Endodermal cell (in vitro differentiated cells): Measurements from ENCODE around the gene STOML2. TPM values are rescaled to one million over a fixed set of nuclear protein-coding genes. Genes with fewer than 3 reads are reported as not detected.
A peak's percentile ranks its signal among the peaks of the same experiment; 100 is the strongest.

Experiments used
- DNase-seq: peaks from one replicate; pipeline ENCODE4 v3.0.0-alpha.2; 2017
- H3K27ac ChIP-seq: 2 replicates; pipeline ENCODE4 v1.5.1; 2013; ENCODE audit warnings: mild to moderate bottlenecking, low read depth, low read length, moderate library complexity
- H3K27me3 ChIP-seq: 2 replicates; pipeline ENCODE4 v1.6.1; 2013; ENCODE audit warnings: mild to moderate bottlenecking, low read length, moderate library complexity; ENCODE audit not compliant: insufficient read depth, control insufficient read depth, poor library complexity, severe bottlenecking
- H3K36me3 ChIP-seq: 2 replicates; pipeline ENCODE4 v1.7.0; 2013; ENCODE audit warnings: mild to moderate bottlenecking, low read length, moderate library complexity; ENCODE audit not compliant: control insufficient read depth, insufficient read depth
- H3K4me1 ChIP-seq: one replicate; pipeline ENCODE4 v1.7.0; 2013; ENCODE audit warnings: low read length; ENCODE audit not compliant: control insufficient read depth, insufficient read depth
- H3K4me3 ChIP-seq: 2 replicates; pipeline ENCODE4 v1.5.1; 2013; ENCODE audit warnings: mild to moderate bottlenecking, low read length, moderate library complexity
- H3K9ac ChIP-seq: 2 replicates; pipeline ENCODE4 v1.6.1; 2013; ENCODE audit warnings: mild to moderate bottlenecking, low read length, moderate library complexity; ENCODE audit not compliant: poor library complexity, severe bottlenecking; ENCODE audit errors: extremely low read depth
- H3K9me3 ChIP-seq: 2 replicates; pipeline ENCODE4 v1.6.1; 2013; ENCODE audit warnings: mild to moderate bottlenecking, low read length, moderate library complexity; ENCODE audit not compliant: control insufficient read depth
- H3K27ac Mint-ChIP-seq: 2 replicates; pipeline ENCODE4 v1.8.0; 2020; ENCODE audit warnings: mixed read lengths
- H3K27me3 Mint-ChIP-seq: 2 replicates; pipeline ENCODE4 v1.8.0; 2021; ENCODE audit warnings: mild to moderate bottlenecking, mixed read lengths; ENCODE audit not compliant: insufficient read depth
- H3K36me3 Mint-ChIP-seq: 2 replicates; pipeline ENCODE4 v1.8.0; 2020; ENCODE audit warnings: low read depth, mixed read lengths
- H3K4me1 Mint-ChIP-seq: 2 replicates; pipeline ENCODE4 v1.8.0; 2020; ENCODE audit warnings: mixed read lengths
- H3K4me3 Mint-ChIP-seq: 2 replicates; pipeline ENCODE4 v1.8.0; 2020; ENCODE audit warnings: mild to moderate bottlenecking, moderate library complexity, mixed read lengths
- H3K9me3 Mint-ChIP-seq: 2 replicates; pipeline ENCODE4 v1.8.0; 2020; ENCODE audit warnings: mild to moderate bottlenecking, mixed read lengths
- WGBS, 2 experiments: methylation state at CpG; one replicate each; pipeline versions ENCODE4 v1.1.5 to v1.1.7; 2013; ENCODE audit warnings: missing lambda C conversion rate in 2 of 2, mixed read lengths in 1 of 2; ENCODE audit not compliant: insufficient coverage in 1 of 2, insufficient read length in 1 of 2; 5-methylcytosine and 5-hydroxymethylcytosine counted together
- total RNA-seq, 2 donors: library from RNA; stranded (reverse); fragmentation: NEBNext Ultra II Directional in 1 of 2; extraction: Animal tissue kit (Norgen Biotek cat#: 25700) in 1 of 2; gene quantifications; 2 replicates in 1 of 2; 3 replicates in 1 of 2; pipeline ENCODE4 v1.2.1, GENCODE V29; 2021
- TF ChIP-seq, protein P1 (sequence below): fragments of 200-600 bp; sonication (generic); conservative IDR thresholded peaks from 2 replicates; pipeline ENCODE4 v1.5.0; 2021; ENCODE audit warnings: antibody characterized with exemption, mild to moderate bottlenecking

Gene STOML2
- total RNA-seq, 2 donors from 2014 or later: 158 to 201 TPM

DNA sequence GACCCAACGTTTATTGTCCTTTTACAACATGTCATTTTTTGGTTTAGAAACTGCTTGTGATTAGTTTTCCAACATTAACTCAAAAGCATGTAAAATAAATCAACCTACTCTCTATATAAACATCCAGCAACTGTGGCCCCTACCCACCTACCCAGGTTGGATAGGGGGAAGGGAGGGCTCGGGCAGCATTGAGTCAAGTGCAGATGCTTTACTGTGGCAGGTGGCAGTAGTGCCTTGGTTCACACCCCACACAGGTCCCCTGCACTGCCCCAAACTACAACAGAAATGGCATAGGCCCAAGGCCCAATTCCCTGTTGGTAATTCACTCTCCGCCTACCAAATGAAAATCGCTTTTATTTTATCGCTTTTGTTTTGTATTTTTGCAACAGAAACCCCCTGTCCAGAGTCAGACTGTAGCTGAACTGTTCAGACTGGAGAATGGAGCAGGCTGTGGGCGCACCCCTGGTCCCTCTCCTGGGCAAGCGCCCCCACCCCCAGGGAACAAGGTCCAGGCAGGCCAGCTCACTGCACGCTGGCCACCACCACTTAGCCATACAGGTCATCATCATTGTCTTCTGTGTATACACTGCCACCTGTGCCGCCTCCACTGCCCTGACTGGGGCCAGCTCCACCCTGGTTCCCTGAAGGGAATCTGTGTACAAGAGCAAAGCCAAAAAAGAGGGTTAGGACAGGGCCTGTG, 46.2 kb downstream of the STOML2 start:
- no peak overlapping the region for H3K27ac Mint-ChIP-seq
- H3K36me3 Mint-ChIP-seq: peaks cover 94% of the 10 kb centered on the region
- DNase-seq: no peak
- H3K4me3 Mint-ChIP-seq: no peak overlapping the region
- Histone ChIP-seq H3K9ac (no peak overlapping the region), H3K4me3 (no peak overlapping the region), H3K27ac (no peak overlapping the region), H3K36me3 (peaks cover 98% of the 10 kb centered on the region), H3K27me3 (no peaks in the 10 kb centered on the region), H3K4me1 (no peaks in the 10 kb centered on the region), H3K9me3 (no peaks in the 10 kb centered on the region)
- H3K27me3 Mint-ChIP-seq: no peaks in the 10 kb centered on the region
- WGBS, 2 experiments: 97 to 100% methylated on average over 5 to 9 of the region's 9 CpGs
- no peaks in the 10 kb centered on the region for H3K4me1 Mint-ChIP-seq
- TF ChIP-seq, protein P1, sequence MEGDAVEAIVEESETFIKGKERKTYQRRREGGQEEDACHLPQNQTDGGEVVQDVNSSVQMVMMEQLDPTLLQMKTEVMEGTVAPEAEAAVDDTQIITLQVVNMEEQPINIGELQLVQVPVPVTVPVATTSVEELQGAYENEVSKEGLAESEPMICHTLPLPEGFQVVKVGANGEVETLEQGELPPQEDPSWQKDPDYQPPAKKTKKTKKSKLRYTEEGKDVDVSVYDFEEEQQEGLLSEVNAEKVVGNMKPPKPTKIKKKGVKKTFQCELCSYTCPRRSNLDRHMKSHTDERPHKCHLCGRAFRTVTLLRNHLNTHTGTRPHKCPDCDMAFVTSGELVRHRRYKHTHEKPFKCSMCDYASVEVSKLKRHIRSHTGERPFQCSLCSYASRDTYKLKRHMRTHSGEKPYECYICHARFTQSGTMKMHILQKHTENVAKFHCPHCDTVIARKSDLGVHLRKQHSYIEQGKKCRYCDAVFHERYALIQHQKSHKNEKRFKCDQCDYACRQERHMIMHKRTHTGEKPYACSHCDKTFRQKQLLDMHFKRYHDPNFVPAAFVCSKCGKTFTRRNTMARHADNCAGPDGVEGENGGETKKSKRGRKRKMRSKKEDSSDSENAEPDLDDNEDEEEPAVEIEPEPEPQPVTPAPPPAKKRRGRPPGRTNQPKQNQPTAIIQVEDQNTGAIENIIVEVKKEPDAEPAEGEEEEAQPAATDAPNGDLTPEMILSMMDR: no peak
- no peaks in the 10 kb centered on the region for H3K9me3 Mint-ChIP-seq

GRCh38 chr9:35054871-35055644, 47.9 kb downstream of the STOML2 start:
- H3K9me3 Mint-ChIP-seq: no peaks in the 10 kb centered on the region
- Histone ChIP-seq H3K9ac (no peak overlapping the region), H3K36me3 (peaks cover 98% of the 10 kb centered on the region), H3K4me1 (no peaks in the 10 kb centered on the region), H3K27ac (no peak overlapping the region), H3K27me3 (no peaks in the 10 kb centered on the region), H3K4me3 (no peak overlapping the region), H3K9me3 (peaks cover 3% of the 10 kb centered on the region)
- no peak for DNase-seq
- WGBS, 2 experiments: 97% methylated on average over 11 to 14 of the region's 14 CpGs
- peak overlapping the region; percentile 18 for H3K27ac Mint-ChIP-seq
- H3K4me1 Mint-ChIP-seq: no peaks in the 10 kb centered on the region
- H3K4me3 Mint-ChIP-seq: no peak overlapping the region
- TF ChIP-seq, protein P1: no peak
- H3K36me3 Mint-ChIP-seq: peaks cover 85% of the 10 kb centered on the region
- H3K27me3 Mint-ChIP-seq: no peaks in the 10 kb centered on the region

- Mint-ChIP-seq H3K9me3 (no peaks in the 10 kb centered on the region), H3K27ac (peak overlapping the region; percentile 18)
- peaks cover 98% of the 10 kb centered on the region for H3K36me3 ChIP-seq
Observed at GRCh38 chr9:35054185-35054835, 48.6 kb downstream of the STOML2 start.

More at GRCh38 chr9:35054185-35054835, 48.6 kb downstream of the STOML2 start:
- H3K27me3 Mint-ChIP-seq: no peaks in the 10 kb centered on the region
- H3K27me3 ChIP-seq: no peaks in the 10 kb centered on the region
- H3K9me3 ChIP-seq: peaks cover 6% of the 10 kb centered on the region
- H3K4me3 Mint-ChIP-seq: no peak overlapping the region
- no peak overlapping the region for H3K27ac ChIP-seq
- 46 to 60% methylated on average over 4 to 5 of the region's 5 CpGs for WGBS, 2 experiments
- H3K4me3 ChIP-seq: no peak overlapping the region
- TF ChIP-seq, protein P1: no peak
- no peaks in the 10 kb centered on the region for H3K4me1 Mint-ChIP-seq
- no peak overlapping the region for H3K9ac ChIP-seq
- peaks cover 83% of the 10 kb centered on the region for H3K36me3 Mint-ChIP-seq
- no peaks in the 10 kb centered on the region for H3K4me1 ChIP-seq
- no peak for DNase-seq
